IPS-11a (cell line): ENCODE data around the gene FNTB.

Experiments
- H3K4me3 ChIP-seq: one replicate; pipeline ENCODE4 v1.5.1; 2013; ENCODE audit warnings: low read depth, low read length, control low read depth

Gene FNTB

DNA sequence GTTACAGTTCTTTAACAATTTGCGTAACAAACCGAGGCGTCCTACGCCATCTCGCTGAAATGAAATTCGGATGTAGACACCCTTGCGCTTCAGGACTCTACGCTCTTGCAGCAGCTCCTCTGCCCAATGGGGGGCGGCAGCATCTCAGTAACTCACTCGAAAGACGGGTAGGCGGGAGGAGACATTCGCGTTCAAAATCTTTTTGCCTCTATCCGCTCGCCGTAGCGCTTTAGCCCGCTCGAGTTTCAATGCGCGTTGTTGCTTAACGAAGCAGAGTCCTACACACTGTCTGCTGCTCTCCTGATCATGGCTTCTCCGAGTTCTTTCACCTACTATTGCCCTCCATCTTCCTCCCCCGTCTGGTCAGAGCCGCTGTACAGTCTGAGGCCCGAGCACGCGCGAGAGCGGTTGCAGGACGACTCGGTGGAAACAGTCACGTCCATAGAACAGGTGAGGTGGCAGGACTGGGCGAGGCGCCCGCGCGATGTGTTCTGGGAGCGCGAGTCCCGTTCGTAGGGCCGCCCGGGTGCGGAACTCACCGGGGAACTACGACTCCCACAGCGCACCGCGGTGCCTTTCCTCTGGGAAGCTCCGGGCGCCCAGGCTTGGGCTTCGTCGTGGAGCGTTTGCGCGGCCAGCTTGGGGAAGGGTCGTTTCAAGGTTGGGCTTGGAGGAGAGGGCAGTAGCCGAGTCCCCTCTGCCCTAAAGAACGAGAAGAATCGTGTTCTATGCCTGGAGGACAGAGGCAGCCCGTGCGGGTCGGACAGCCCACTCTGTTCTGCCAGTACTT, at the start of gene FNTB:
TSS of gene FNTB (plus strand) at position 248 of the 790 bp plus-strand sequence. CDS start at position 307, 59 bp downstream.
- H3K4me3 ChIP-seq, result peak within 1 kb of the TSS; percentile 97

DNA sequence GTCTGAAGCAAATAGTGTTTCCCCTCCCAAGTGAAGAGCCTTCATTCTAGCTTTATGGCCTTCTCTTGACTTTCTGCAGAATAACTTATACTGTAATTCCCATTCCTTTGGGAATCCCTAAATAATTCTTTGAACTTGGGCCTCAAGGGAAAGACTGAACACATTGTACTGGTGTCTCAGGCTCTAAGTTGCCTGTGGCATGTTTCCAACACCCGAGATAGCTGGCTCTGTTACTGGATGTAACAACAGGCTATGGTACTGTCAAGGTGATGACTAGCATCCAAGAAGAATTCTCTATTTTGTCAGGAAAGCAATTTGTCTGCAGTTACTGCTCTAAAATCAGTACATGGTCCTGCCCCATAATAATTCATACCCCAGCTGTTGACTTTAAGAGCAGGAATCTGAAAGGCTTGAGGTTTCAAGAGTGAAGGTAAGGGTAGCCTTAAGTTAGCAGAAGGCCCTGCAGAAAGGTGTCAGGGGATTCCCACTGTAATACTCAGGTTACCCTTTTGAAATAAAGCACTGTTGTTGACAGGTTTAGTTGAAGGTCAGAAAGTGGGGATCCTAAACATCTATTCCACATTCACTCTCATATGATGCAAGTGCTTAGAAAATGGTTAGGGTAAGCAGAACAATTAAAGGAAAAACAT, 49.4 kb upstream of the FNTB start:
- H3K4me3 ChIP-seq, result no peak overlapping the region

DNA sequence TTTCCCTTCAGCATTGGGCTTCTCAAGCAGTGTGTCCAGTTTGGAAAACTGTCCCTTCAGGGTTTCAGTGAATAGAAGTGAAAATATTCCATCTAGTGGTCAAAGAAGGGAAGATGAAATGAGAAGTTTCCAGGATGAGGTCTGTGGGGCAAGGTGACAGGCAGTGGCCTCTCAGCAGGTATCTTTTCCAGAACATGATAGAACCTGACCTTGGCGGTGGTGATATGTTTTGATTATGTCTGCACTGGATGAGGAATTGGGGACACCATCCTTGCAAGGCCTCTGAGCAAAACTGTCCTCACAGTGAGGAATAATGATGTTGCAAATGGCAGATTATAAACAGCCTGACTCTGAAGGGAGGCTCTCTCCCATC, 48.9 kb upstream of the FNTB start:
- H3K4me3 ChIP-seq, result no peak overlapping the region

- H3K4me3 ChIP-seq, result no peak overlapping the region
These were observed 47.5 kb upstream of the FNTB start for GRCh38 chr14:64938972-64939816.

DNA sequence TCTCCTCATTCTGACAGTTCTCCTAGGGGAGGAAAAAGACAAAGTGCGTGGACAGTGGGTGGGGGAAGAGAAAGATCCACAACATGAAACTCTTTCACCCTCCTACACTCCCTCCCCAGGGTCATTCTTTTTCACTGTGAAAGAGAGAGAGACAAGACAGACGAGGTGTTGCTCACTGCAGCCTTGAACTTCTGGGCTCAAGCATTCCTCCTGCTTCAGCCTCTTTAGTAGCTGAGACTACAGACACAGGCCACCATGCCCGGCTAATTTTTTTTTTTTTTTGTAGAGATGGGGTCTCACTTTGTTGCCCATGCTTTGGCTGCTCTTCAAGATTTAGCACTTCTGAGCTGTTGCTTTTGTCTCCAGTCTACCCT, 46.9 kb upstream of the FNTB start:
- H3K4me3 ChIP-seq, result no peak overlapping the region

- no peak overlapping the region for H3K4me3 ChIP-seq
These were observed 46.3 kb upstream of the FNTB start for GRCh38 chr14:64940336-64940910.

DNA sequence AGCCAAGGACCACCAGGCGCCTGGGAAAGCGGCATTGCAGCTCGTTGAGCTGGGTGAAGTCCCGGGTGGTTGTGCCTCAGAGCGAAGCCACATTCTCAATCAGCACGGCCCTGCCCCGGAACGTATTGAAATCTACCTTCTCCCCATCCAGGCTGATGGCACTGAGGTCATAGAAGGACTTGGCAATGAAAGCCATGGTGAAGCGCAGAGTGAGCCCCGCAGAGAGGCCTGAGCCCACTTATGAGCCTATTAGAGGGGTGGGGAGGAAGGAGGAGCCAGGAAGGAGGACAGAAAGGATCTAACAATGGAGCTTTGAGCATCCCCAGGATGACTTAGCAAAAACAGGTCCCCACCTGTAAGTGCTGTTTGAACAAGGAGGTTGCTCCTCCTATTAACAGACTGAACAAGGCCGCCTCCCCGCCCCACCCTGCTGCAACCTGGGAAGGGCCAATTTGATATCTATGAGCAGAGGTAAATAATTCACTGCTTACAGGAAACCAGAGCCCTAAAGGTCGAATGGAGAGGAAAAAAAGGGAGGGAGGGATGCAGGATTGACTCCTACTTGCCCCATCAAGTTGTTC, 44.1 kb upstream of the FNTB start, which contains the start of gene GPX2:
TSS of gene GPX2 (minus strand) at position 215 of the 581 bp plus-strand sequence. CDS start at position 196, 19 bp downstream.
- no peak within 1 kb of the TSS for H3K4me3 ChIP-seq

- H3K4me3 ChIP-seq, result no peak overlapping the region
These were observed 43.1 kb upstream of the FNTB start for GRCh38 chr14:64943556-64943955.

- H3K4me3 ChIP-seq, result no peak overlapping the region
These were observed 42.7 kb upstream of the FNTB start for GRCh38 chr14:64944041-64944440.

DNA sequence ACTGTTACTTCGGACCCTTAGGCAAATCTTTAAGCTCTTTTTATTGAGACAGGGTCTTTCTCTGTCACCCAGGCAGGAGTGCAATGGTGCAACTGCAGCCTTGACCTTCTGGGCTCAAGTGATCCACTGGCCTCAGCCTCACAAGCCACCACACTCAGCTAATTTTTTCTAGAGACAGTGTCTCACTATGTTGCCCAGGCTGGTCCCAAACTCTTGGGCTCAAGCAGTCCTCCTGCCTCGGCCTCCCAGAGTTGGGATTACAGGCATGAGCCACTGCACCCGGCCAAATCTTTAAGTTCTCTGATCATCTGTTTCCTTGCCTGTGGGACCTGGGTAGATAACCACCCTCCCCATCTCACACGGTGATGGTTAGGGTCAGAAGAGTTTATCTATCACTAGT, 41.8 kb upstream of the FNTB start:
- no peak overlapping the region for H3K4me3 ChIP-seq

DNA sequence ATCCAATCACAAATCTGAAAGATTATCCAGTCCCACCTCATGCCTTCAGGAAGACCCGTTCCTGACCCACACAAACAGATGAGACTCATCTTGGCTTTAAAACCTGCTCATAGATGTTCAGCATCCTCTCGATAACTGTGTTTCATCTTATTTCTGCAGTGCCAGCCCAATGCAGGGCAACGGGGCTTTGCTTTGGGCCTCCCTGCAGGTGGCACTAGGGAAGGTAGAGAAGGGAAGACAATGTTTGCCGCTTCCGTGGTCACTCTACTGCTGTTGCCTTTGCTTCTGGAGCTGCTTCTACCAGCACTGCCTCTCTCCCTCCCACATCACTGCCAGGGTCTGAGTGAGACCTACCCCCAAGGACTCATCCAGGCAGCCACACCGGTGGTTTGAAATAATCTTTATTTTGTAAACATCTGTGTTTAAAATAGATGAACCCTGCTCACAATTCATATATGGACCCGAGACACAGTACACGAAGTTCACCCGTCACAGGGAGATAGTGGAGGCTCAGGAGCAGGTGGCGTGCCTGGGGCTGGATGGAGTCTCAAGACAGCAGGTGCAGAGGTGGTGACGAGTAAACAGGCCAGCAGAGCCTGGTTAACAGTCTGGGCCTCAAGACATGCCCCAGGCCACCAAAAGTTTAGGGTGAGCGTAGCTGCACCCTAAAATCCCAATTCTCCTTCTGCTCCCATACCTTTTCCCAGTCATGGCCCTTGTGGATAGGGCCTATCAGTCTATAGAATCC, 41.1 kb upstream of the FNTB start:
- H3K4me3 ChIP-seq, result no peak overlapping the region

DNA sequence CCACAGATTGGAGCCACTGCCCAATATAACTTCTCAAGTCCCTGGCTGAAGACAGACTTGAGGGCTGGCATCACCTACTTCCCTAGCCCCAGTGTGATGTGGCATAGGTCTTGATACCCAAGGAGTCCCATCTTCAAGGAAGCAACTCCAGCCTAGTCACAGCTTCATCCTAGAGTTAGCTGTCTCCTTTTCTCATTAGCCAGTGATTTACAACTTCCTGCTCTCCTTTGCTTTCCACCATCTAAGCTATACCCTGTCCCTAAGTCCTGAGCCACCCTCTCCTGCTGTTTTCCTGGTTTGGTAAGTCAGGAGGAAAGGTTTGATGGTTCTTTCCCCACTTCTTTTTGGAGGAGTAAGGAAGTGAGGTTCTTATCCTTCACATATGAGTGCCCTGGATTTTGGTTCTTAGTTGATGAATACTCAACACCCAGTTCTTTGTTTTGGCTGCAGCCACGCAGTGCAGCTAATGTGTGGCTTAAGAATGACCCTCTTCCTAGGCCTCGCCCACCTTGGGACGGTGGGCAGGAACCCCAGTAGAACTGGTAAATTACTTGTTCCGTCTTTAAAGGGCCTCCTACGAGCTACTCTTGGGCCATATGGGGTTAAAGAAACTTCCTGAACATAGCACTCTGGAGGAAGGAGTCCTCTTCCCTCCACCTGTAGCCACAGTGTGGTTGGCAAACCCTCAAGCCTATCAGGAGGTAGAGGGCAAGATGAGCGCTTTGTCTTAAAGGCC, 40.2 kb upstream of the FNTB start:
- H3K4me3 ChIP-seq, result no peak overlapping the region

DNA sequence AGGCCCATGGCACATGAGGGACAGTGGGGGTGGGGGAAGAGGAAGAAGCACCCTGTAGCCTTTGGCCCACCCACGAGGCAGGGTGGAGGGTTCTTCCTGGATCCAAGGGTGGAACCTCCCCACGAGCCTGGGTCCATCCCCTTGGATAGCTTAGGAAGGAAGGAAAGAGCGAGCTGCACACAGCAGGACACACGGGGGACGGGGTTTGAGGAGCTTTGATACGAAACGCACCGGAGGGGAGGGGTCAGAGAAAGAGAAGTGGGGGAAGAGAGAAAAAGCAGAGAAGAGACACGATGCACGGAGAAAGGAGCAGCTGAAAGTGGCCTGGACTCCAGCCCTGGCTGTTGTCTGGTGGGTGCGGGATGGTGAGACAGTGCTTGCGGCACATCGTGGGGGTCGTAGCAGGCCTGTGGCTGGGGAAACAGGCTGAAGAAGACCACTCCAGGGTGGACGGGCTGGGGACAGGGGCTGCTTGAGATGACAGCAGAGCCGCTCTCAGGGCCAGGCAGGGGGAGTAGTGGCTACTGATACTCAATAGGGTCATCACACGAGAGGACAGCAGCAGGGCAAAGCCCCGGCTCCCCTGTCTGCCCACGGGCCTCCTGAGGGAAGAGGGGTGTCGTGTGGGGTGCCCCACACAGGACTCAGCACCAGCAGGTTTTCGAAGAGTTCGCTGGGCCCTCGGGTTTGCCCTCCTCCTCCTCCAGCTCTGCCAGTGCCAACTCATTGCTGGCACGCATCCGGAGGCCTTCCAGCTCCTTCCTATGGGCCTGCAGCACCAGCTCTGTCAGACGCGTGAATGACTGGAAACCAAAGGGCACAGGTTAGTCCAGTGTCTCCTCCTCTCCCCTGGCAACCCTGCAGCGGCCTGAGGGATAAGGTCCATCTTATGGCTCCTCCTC, 38.7 kb upstream of the FNTB start:
- no peak overlapping the region for H3K4me3 ChIP-seq

GRCh38 chr14:64948612-64949210, 38.0 kb upstream of the FNTB start:
- H3K4me3 ChIP-seq, result no peak overlapping the region

DNA sequence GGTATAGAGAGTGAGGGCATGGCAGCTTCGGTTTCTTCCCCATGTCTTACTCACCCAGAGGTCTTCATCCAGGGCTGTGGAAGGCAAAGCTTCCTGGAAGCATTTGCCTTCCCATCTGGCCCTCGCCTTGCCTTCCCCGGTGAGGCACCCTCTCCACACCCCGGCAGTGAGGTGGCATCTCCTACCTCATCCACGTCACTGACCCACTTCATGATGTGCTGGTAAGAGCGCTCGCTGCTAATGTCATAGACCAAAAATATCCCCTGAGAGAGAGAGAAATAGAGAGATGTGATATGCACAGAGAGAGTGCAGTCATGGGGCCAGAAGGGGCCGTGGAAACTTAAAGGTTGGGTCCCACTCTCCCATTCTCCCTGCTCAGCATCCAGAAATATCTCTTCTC, 35.8 kb upstream of the FNTB start:
- no peak overlapping the region for H3K4me3 ChIP-seq

DNA sequence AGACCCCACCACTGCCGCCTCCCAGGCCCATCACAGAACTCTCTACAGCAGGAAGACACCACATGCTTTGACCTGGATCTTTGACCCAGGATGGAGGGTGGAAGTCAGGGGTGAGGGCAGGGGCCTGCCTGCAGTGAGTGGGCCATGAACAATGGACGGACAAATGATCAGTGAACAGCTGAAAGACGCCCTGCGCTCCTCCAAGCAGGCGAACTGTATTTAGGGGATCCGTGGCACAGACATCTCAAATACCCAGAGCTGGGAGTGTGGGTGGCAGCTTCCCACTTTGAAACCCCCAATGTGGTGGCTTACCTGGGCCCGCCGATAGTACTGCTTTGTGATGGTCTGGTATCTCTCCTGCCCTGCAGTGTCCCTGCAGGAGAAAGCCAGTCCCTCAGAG, 35.4 kb upstream of the FNTB start:
- no peak overlapping the region for H3K4me3 ChIP-seq

DNA sequence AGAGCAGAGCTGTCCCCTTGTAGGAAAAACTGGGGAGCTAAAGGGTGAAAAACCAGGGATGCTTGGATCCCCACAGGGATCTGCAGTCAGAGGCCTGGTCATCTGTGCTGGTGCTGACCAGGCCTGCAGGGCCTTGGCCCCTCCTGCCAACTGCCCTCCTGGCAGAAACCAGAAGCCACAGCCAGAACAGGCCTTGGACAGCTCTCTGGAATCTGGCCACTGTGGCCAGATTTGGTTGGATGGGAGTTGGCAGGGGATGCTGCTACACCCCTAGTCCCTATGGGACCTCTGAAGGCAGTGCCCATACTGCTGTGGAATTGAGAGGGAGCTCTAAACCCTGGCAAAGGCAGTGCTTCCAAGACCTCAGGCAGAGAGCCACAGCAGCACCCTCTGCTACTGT, 35.0 kb upstream of the FNTB start:
- H3K4me3 ChIP-seq, result no peak overlapping the region
